H9 (cell line): ENCODE results near the gene BMP7. TPM values are rescaled to one million over a fixed set of nuclear protein-coding genes. Genes with fewer than 3 reads are reported as not detected.

Source experiments
- DNase-seq: peaks from one replicate; pipeline ENCODE4 v3.0.0-alpha.2; 2017
- H2AFZ ChIP-seq: one replicate; pipeline ENCODE4 v1.6.1; 2013; ENCODE audit warnings: mild to moderate bottlenecking, low read length, control low read depth, moderate library complexity
- H2AK5ac ChIP-seq: 2 replicates; pipeline ENCODE4 v1.6.1; 2013; ENCODE audit warnings: low read length, control low read depth, mixed read lengths; ENCODE audit not compliant: insufficient read length
- H2BK120ac ChIP-seq: one replicate; pipeline ENCODE4 v1.6.1; 2013; ENCODE audit warnings: low read depth, mild to moderate bottlenecking, low read length, control low read depth, inconsistent platforms; ENCODE audit not compliant: poor library complexity, severe bottlenecking
- H2BK12ac ChIP-seq: 2 replicates; pipeline ENCODE4 v1.6.1; 2013; ENCODE audit warnings: low read length, control low read depth, mixed read lengths, low read depth; ENCODE audit not compliant: insufficient read length
- H2BK15ac ChIP-seq: 2 replicates; pipeline ENCODE4 v1.6.1; 2013; ENCODE audit warnings: low read depth, low read length, control low read depth
- H2BK20ac ChIP-seq: one replicate; pipeline ENCODE4 v1.6.1; 2013; ENCODE audit warnings: low read depth, mild to moderate bottlenecking, low read length, control low read depth, inconsistent platforms; ENCODE audit not compliant: poor library complexity, severe bottlenecking
- H2BK5ac ChIP-seq: 2 replicates; pipeline ENCODE4 v1.6.1; 2013; ENCODE audit warnings: low read length, control low read depth, mixed read lengths; ENCODE audit not compliant: insufficient read length
- H3K14ac ChIP-seq: 2 replicates; pipeline ENCODE4 v1.6.1; 2013; ENCODE audit warnings: low read length, control low read depth; ENCODE audit not compliant: insufficient read depth
- H3K18ac ChIP-seq: 2 replicates; pipeline ENCODE4 v1.6.1; 2013; ENCODE audit warnings: low read depth, mild to moderate bottlenecking, mixed read lengths, low read length, control low read depth; ENCODE audit not compliant: insufficient read length
- H3K23ac ChIP-seq: 2 replicates; pipeline ENCODE4 v1.6.1; 2013; ENCODE audit warnings: low read length, control low read depth, mixed read lengths, low read depth; ENCODE audit not compliant: insufficient read length
- H3K23me2 ChIP-seq: 2 replicates; pipeline ENCODE4 v1.6.1; 2013; ENCODE audit warnings: low read depth, mild to moderate bottlenecking, mixed read lengths, low read length, control low read depth; ENCODE audit not compliant: insufficient read length, poor library complexity, severe bottlenecking
- H3K27ac ChIP-seq: 2 replicates; pipeline ENCODE4 v1.5.1; 2013; ENCODE audit warnings: low read length, control low read depth, mixed read lengths, low read depth; ENCODE audit not compliant: insufficient read length
- H3K27me3 ChIP-seq: 2 replicates; pipeline ENCODE4 v1.6.1; 2013; ENCODE audit warnings: low read length, control low read depth, inconsistent platforms; ENCODE audit not compliant: insufficient read depth
- H3K4ac ChIP-seq: 2 replicates; pipeline ENCODE4 v1.6.1; 2013; ENCODE audit warnings: low read depth, mild to moderate bottlenecking, control low read depth, inconsistent platforms, low read length, moderate library complexity
- H3K4me1 ChIP-seq: 2 replicates; pipeline ENCODE4 v1.6.1; 2013; ENCODE audit warnings: low read length, control low read depth, inconsistent platforms; ENCODE audit not compliant: insufficient read depth
- H3K4me2 ChIP-seq: 2 replicates; pipeline ENCODE4 v1.6.1; 2013; ENCODE audit warnings: low read length, control low read depth, mixed read lengths; ENCODE audit not compliant: insufficient read length, insufficient read depth
- H3K56ac ChIP-seq: 2 replicates; pipeline ENCODE4 v1.6.1; 2013; ENCODE audit warnings: low read depth, mild to moderate bottlenecking, mixed read lengths, low read length, control low read depth; ENCODE audit not compliant: insufficient read length
- H3K79me1 ChIP-seq: 2 replicates; pipeline ENCODE4 v1.6.1; 2013; ENCODE audit warnings: low read depth, mild to moderate bottlenecking, moderate library complexity, low read length, control low read depth, inconsistent platforms; ENCODE audit not compliant: insufficient read depth, poor library complexity, severe bottlenecking
- H3K79me2 ChIP-seq: 2 replicates; pipeline ENCODE4 v1.6.1; 2013; ENCODE audit warnings: low read length, control low read depth, inconsistent platforms; ENCODE audit not compliant: insufficient read depth
- H3K9ac ChIP-seq: 2 replicates; pipeline ENCODE4 v1.6.1; 2013; ENCODE audit warnings: low read length, control low read depth, mixed read lengths; ENCODE audit not compliant: insufficient read length; ENCODE audit errors: extremely low read depth
- H3K9me3 ChIP-seq: one replicate; pipeline ENCODE4 v1.6.1; 2013; ENCODE audit warnings: low read depth, low read length, inconsistent platforms; ENCODE audit not compliant: control insufficient read depth
- H3T11ph ChIP-seq: one replicate; pipeline ENCODE4 v1.6.1; 2013; ENCODE audit warnings: mild to moderate bottlenecking, low read length, control low read depth, inconsistent platforms
- H4K20me1 ChIP-seq: one replicate; pipeline ENCODE4 v1.6.1; 2013; ENCODE audit not compliant: control insufficient read depth, insufficient read length, insufficient read depth
- H4K5ac ChIP-seq: 2 replicates; pipeline ENCODE4 v1.6.1; 2013; ENCODE audit warnings: low read depth, mild to moderate bottlenecking, mixed read lengths, low read length, control low read depth; ENCODE audit not compliant: insufficient read length
- H4K8ac ChIP-seq: replicated peaks from 2 replicates; pipeline ENCODE4 v1.6.1; 2013; ENCODE audit warnings: low read length, control low read depth, mixed read lengths, low read depth; ENCODE audit not compliant: insufficient read length
- H4K91ac ChIP-seq: 2 replicates; pipeline ENCODE4 v1.6.1; 2013; ENCODE audit warnings: low read depth, mild to moderate bottlenecking, moderate library complexity, mixed read lengths, low read length, control low read depth; ENCODE audit not compliant: insufficient read length
- H3K27ac Mint-ChIP-seq, 3 experiments: 2 replicates in 2 of 3; 3 replicates in 1 of 3; pipeline ENCODE4 v1.8.0; 2020 to 2021; ENCODE audit warnings: mixed read lengths in 3 of 3, mild to moderate bottlenecking in 1 of 3, moderate library complexity in 1 of 3
- H3K27me3 Mint-ChIP-seq: 2 replicates; pipeline ENCODE4 v1.8.0; 2021; ENCODE audit warnings: low read depth, mild to moderate bottlenecking, moderate library complexity, mixed read lengths
- H3K36me3 Mint-ChIP-seq, 3 experiments: 2 replicates in 2 of 3; 3 replicates in 1 of 3; pipeline ENCODE4 v1.8.0; 2020 to 2021; ENCODE audit warnings: low read depth in 3 of 3, mixed read lengths in 3 of 3; ENCODE audit not compliant: insufficient read depth in 1 of 3
- H3K4me1 Mint-ChIP-seq, 2 experiments: 2 replicates each; pipeline ENCODE4 v1.8.0; 2020; ENCODE audit warnings: mixed read lengths in 2 of 2
- H3K4me3 Mint-ChIP-seq, 2 experiments: 2 replicates in 1 of 2; 3 replicates in 1 of 2; pipeline ENCODE4 v1.8.0; 2020 to 2021; ENCODE audit warnings: mild to moderate bottlenecking in 2 of 2, mixed read lengths in 2 of 2, moderate library complexity in 1 of 2
- H3K9me3 Mint-ChIP-seq, 2 experiments: 2 replicates in 1 of 2; 3 replicates in 1 of 2; pipeline ENCODE4 v1.8.0; 2020; ENCODE audit warnings: mild to moderate bottlenecking in 2 of 2, mixed read lengths in 2 of 2, moderate library complexity in 1 of 2
- WGBS: extraction: QIAGEN DNeasy Blood & Tissue Kit; methylation state at CpG from one replicate; pipeline ENCODE4 v1.1.7; 2013; ENCODE audit warnings: missing lambda C conversion rate, low lambda C conversion rate, mixed read lengths; ENCODE audit not compliant: insufficient read length; ENCODE audit errors: extremely low coverage; 5-methylcytosine and 5-hydroxymethylcytosine counted together
- total RNA-seq: library from RNA; stranded (reverse); gene quantifications from 2 replicates; pipeline ENCODE4 v1.2.1, GENCODE V29; 2021
- TF ChIP-seq, protein P1 (sequence below): fragments of 200-600 bp; sonication (generic); conservative IDR thresholded peaks from 3 replicates; pipeline ENCODE4 v1.8.0; 2021; ENCODE audit warnings: antibody characterized with exemption, mild to moderate bottlenecking

BMP7 gene
- total RNA-seq, 1 experiment from 2014 or later, result 17.7 TPM

DNA sequence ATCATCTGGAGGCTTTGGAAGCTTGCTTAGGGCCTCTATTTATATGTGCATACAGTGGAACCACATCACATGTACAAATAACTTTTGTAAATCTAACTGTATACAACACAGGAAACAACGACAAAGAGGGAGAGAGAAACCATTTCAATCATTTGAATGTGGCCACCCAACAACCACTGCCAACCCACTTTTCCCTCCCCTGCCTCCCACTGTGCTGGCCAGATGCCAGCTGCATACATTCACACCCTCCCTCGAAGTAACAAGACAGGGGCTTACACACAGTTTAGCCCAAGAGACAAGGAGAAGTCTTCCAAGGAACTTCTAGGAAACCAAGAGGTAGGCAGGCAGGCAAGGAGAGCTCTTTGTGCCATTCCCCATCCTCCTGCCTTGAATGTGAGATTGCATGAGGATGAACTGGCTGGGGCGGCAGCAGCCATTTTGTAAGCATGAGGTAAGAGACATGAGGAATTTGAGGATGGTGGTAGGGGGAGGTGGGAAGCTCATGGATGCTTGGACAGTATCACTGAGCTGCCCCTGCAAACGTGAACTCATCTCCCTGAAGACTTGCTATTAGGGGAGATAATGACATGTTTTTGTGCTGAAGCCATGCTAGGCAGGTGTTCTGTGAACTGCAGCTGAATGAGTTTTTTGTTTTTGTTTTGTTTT, 18.2 kb downstream of the BMP7 start:
- no peak overlapping the region for H3K4ac ChIP-seq
- H3K18ac ChIP-seq, result no peak overlapping the region
- H3K56ac ChIP-seq, result no peak overlapping the region
- no peak overlapping the region for H2BK20ac ChIP-seq
- H4K20me1 ChIP-seq, result no peaks in the 10 kb centered on the region
- H3K4me3 Mint-ChIP-seq, result no peak overlapping the region
- peaks cover 0 to 6% (median 5%) of the 10 kb centered on the region in 3 experiments; a peak in 4 of 7 replicates for H3K36me3 Mint-ChIP-seq
- no peak overlapping the region for H3T11ph ChIP-seq
- no peak for DNase-seq
- whole genome bisulfite sequencing, result no CpG with 5 or more reads among the region's 4 CpGs
- no peaks in the 10 kb centered on the region for H3K23me2 ChIP-seq
- H3K27ac Mint-ChIP-seq, result no peak overlapping the region
- H3K79me1 ChIP-seq, result no peaks in the 10 kb centered on the region
- no peaks in the 10 kb centered on the region; the same call in 1 of the 2 replicates for H3K27me3 Mint-ChIP-seq
- H4K8ac ChIP-seq, result no peak overlapping the region
- H2BK5ac ChIP-seq, result no peak overlapping the region
- no peak overlapping the region for H4K91ac ChIP-seq
- no peak overlapping the region for H4K5ac ChIP-seq
- no peak overlapping the region for H2BK12ac ChIP-seq
- no peak overlapping the region for H2AFZ ChIP-seq
- no peaks in the 10 kb centered on the region for H3K27me3 ChIP-seq
- no peaks in the 10 kb centered on the region for H3K79me2 ChIP-seq
- peaks cover 34 to 36% of the 10 kb centered on the region in 2 experiments for H3K4me1 Mint-ChIP-seq
- peaks cover 0 to 3% of the 10 kb centered on the region in 2 experiments; a peak in 3 of 5 replicates for H3K9me3 Mint-ChIP-seq
- H3K23ac ChIP-seq, result no peak overlapping the region
- H2BK120ac ChIP-seq, result no peak overlapping the region
- H3K9ac ChIP-seq, result no peak overlapping the region
- H3K14ac ChIP-seq, result no peak overlapping the region
- H2AK5ac ChIP-seq, result no peak overlapping the region
- TF ChIP-seq, protein P1, sequence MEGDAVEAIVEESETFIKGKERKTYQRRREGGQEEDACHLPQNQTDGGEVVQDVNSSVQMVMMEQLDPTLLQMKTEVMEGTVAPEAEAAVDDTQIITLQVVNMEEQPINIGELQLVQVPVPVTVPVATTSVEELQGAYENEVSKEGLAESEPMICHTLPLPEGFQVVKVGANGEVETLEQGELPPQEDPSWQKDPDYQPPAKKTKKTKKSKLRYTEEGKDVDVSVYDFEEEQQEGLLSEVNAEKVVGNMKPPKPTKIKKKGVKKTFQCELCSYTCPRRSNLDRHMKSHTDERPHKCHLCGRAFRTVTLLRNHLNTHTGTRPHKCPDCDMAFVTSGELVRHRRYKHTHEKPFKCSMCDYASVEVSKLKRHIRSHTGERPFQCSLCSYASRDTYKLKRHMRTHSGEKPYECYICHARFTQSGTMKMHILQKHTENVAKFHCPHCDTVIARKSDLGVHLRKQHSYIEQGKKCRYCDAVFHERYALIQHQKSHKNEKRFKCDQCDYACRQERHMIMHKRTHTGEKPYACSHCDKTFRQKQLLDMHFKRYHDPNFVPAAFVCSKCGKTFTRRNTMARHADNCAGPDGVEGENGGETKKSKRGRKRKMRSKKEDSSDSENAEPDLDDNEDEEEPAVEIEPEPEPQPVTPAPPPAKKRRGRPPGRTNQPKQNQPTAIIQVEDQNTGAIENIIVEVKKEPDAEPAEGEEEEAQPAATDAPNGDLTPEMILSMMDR, result no peak
- no peak overlapping the region for H3K4me2 ChIP-seq
- H3K9me3 ChIP-seq, result no peaks in the 10 kb centered on the region
- no peak overlapping the region for H2BK15ac ChIP-seq
- peaks cover 2% of the 10 kb centered on the region for H3K4me1 ChIP-seq
- no peak overlapping the region for H3K27ac ChIP-seq
